A549 treated with GW870086 at 1 μM for 4 hours (cell line): Measurements from ENCODE around the gene HOXA2. TPM values are rescaled to one million over a fixed set of nuclear protein-coding genes. Genes with fewer than 3 reads are reported as not detected.

Experiments
- total RNA-seq: library from RNA; stranded (reverse); fragments of 200-300 nt; extraction: Qiagen RNA extraction; gene quantifications from 5 replicates; pipeline ENCODE4 v1.2.3, GENCODE V29; 2022; ENCODE audit warnings: low read depth

HOXA2 gene
- total RNA-seq, result 0.80 to 0.97 TPM (median 0.86 TPM) in 5 replicates

GRCh38 chr7:27102581-27103442 is at the start of gene HOXA2:
TSS of gene HOXA2 (minus strand) at chr7:27102683. CDS start at chr7:27102500, 183 bp downstream.

GRCh38 chr7:27147199-27148030 is 44.9 kb upstream of the HOXA2 start, which contains the start of gene HOXA6:
TSS of gene HOXA6 (minus strand) at chr7:27147774. CDS start at chr7:27147749, 25 bp downstream.

GRCh38 chr7:27143023-27143949 is 40.8 kb upstream of the HOXA2 start, which contains the start of gene HOXA5:
TSS of gene HOXA5 (minus strand) at chr7:27143681. CDS start at chr7:27143607, 74 bp downstream.

GRCh38 chr7:27130540-27131389 is 28.3 kb upstream of the HOXA2 start, which contains the start of gene HOXA4:
TSS of gene HOXA4 (minus strand) at chr7:27130757. CDS start at chr7:27130733, 24 bp downstream.

GRCh38 chr7:27095897-27096767 is 6.4 kb downstream of the HOXA2 start, which contains the start of gene HOXA1:
TSS of gene HOXA1 (minus strand) at chr7:27096000. CDS start at chr7:27095912, 88 bp downstream.

Other genes with a start within 250 kb of the HOXA2 start
- gene SKAP2, start 238.1 kb downstream of the HOXA2 start, total RNA-seq, result 12.8 to 20.8 TPM (median 16.5 TPM) in 5 replicates
- gene HOXA1, start 6.7 kb downstream of the HOXA2 start, total RNA-seq, result 2.2 to 3.9 TPM (median 3.3 TPM) in 5 replicates
- 1.2 to 2.2 TPM (median 1.9 TPM) in 5 replicates for gene HOXA4, start 28.1 kb upstream of the HOXA2 start, total RNA-seq
- 3.7 to 5.8 TPM (median 4.7 TPM) in 5 replicates for gene HOXA5, start 41.0 kb upstream of the HOXA2 start, total RNA-seq
- gene HOXA6, start 45.1 kb upstream of the HOXA2 start, total RNA-seq, result 0.83 to 2.2 TPM (median 1.5 TPM) in 5 replicates
- gene HOXA3, start 49.9 kb upstream of the HOXA2 start, total RNA-seq, result 3.4 to 7.7 TPM (median 6.4 TPM) in 5 replicates
- 3.7 to 4.8 TPM (median 4.6 TPM) in 5 replicates for gene HOXA7, start 54.0 kb upstream of the HOXA2 start, total RNA-seq
- 0.49 to 0.99 TPM (median 0.70 TPM) in 5 replicates for gene HOXA9, start 62.9 kb upstream of the HOXA2 start, total RNA-seq
- gene HOXA10, start 71.6 kb upstream of the HOXA2 start, total RNA-seq, result 6.9 to 7.2 TPM (median 7.1 TPM) in 5 replicates
- gene HOXA11, start 82.5 kb upstream of the HOXA2 start, total RNA-seq, result 0.55 to 0.80 TPM (median 0.70 TPM) in 5 replicates
- 1.8 to 2.6 TPM (median 2.2 TPM) in 5 replicates for gene HOXA13, start 97.4 kb upstream of the HOXA2 start, total RNA-seq
- gene EVX1, start 140.1 kb upstream of the HOXA2 start, total RNA-seq, result 0.09 to 0.27 TPM (median 0.11 TPM) in 5 replicates